ENCODE data around the gene MANSC1.
"Not testable (repeated sequence)": the region's sequence is repeated elsewhere in the genome, so short reads cannot be mapped to it uniquely, and the experiment has no call there.

DNA sequence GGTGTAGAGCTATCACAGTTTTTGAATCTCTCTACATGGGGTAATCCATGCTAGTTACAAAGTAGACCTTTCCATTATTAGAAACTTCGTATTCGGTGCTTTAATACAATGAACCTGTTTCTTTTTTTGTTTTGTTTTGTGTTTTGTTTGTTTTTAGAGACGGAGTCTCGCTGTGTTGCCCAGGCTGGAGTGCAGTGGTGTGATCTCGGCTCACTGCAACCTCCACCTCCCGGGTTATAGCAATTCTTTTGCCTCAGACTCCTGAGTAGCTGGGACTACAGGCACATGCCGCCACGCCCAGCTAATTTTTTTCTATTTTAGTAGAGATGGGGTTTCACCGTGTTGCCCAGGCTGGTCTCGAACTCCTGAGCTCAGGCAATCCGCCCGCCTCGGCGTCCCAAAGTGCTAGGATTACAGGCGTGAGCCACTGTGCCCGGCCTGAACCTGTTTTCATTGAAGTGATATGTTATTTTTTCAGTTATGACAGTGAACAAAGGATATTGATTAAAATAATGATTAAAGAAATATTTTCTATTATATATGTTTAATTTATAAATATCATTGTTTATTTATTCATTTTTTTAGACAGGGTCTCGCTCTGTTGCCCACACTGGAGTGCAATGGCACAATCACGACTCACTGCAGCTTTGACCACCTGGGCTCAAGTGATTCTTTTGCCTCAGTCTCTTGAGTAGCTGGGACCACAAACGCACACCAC, 1.6 kb upstream of the MANSC1 start:
- TF ChIP-seq, protein P1, sequence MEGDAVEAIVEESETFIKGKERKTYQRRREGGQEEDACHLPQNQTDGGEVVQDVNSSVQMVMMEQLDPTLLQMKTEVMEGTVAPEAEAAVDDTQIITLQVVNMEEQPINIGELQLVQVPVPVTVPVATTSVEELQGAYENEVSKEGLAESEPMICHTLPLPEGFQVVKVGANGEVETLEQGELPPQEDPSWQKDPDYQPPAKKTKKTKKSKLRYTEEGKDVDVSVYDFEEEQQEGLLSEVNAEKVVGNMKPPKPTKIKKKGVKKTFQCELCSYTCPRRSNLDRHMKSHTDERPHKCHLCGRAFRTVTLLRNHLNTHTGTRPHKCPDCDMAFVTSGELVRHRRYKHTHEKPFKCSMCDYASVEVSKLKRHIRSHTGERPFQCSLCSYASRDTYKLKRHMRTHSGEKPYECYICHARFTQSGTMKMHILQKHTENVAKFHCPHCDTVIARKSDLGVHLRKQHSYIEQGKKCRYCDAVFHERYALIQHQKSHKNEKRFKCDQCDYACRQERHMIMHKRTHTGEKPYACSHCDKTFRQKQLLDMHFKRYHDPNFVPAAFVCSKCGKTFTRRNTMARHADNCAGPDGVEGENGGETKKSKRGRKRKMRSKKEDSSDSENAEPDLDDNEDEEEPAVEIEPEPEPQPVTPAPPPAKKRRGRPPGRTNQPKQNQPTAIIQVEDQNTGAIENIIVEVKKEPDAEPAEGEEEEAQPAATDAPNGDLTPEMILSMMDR (IDR thresholded peaks at IDR 0.05; ENCODE audit: insufficient read depth, low read length, poor library complexity, severe bottlenecking), result not testable (repeated sequence)
- TF ChIP-seq EZH2phosphoT487 (conservative IDR thresholded peaks at IDR 0.05; ENCODE audit: low read length), result not testable (repeated sequence)
